ENCODE data around the gene DGLUCY. TPM values are rescaled to one million over a fixed set of nuclear protein-coding genes. Genes with fewer than 3 reads are reported as not detected.

The DGLUCY gene
- total and polyA plus RNA-seq, 2 of the 13 experiments (the other 11 are each of a cell fraction or from before 2014, with no cell fraction given): 14.8 to 36.3 TPM

GRCh38 chr14:91207008-91207407 is 93.1 kb downstream of the DGLUCY start (continued):
- TF ChIP-seq REST (IDR thresholded peaks at IDR 0.05; ENCODE audit: borderline replicate concordance in 1 of 2, low read depth in 1 of 2, low read length in 2 of 2) (no peak), NCOA5 (CRISPR knock-in tag; IDR thresholded peaks at IDR 0.05) (no peak), ZNF569 (CRISPR knock-in tag; IDR thresholded peaks at IDR 0.05; ENCODE audit: borderline replicate concordance) (no peak), NFE2L2 (IDR thresholded peaks at IDR 0.05; ENCODE audit: low read length) (no peak), MED8 (CRISPR knock-in tag; IDR thresholded peaks at IDR 0.05; ENCODE audit: insufficient replicate concordance) (no peak), ZNF891 (CRISPR knock-in tag; IDR thresholded peaks at IDR 0.05) (no peak), ZNF256 (CRISPR knock-in tag; conservative IDR thresholded peaks at IDR 0.05) (no peak)

GRCh38 chr14:91211017-91211416 is 97.1 kb downstream of the DGLUCY start:
- no peak for DNase-seq (ENCODE audit: low spot score)
- no peaks in the 10 kb centered on the region for H3K4me1 ChIP-seq (ENCODE audit: insufficient read depth, low read length)
- intact Hi-C loops (cut with micrococcal nuclease; ENCODE audit: unreplicated experiment): no loop called here
- 90% methylated on average over 2 of the region's 2 CpGs for WGBS (ENCODE audit: low lambda C conversion rate)
- H3K27ac ChIP-seq (ENCODE audit: extremely low read length, insufficient read depth, low read length): no peak overlapping the region
- H3K9ac ChIP-seq (ENCODE audit: insufficient read depth, low read depth, low read length): no peak overlapping the region
- H3K4me2 ChIP-seq (ENCODE audit: low read depth, low read length): no peak overlapping the region
- H3K36me3 ChIP-seq (replicated peaks in 1 of 2; ENCODE audit: control insufficient read depth in 1 of 2, insufficient read depth in 2 of 2, low read length in 2 of 2): peaks cover 9 to 28% of the 10 kb centered on the region in 2 experiments
- TF ChIP-seq TARDBP (CRISPR knock-in tag; IDR thresholded peaks at IDR 0.05): no peak
- TF ChIP-seq ZNF296 (CRISPR knock-in tag; conservative IDR thresholded peaks at IDR 0.05): no peak
- no peak for TF ChIP-seq E2F5 (CRISPR knock-in tag; conservative IDR thresholded peaks at IDR 0.05)
- TF ChIP-seq SKIL (CRISPR knock-in tag; IDR thresholded peaks at IDR 0.05; ENCODE audit: borderline replicate concordance): no peak
- TF ChIP-seq ZGPAT (CRISPR knock-in tag; IDR thresholded peaks at IDR 0.05): no peak
- no peak for TF ChIP-seq EED (CRISPR knock-in tag; IDR thresholded peaks at IDR 0.05)
- H3K9me3 ChIP-seq (ENCODE audit: low read length): no peaks in the 10 kb centered on the region
- H3K27me3 ChIP-seq (ENCODE audit: control insufficient read depth in 1 of 2, insufficient read depth in 2 of 2, low read length in 2 of 2): no peaks in the 10 kb centered on the region
- H3K79me2 ChIP-seq (ENCODE audit: insufficient read depth, low read length): no peaks in the 10 kb centered on the region
- no peak for ATAC-seq
- H2AFZ ChIP-seq (ENCODE audit: low read length): no peak overlapping the region
- no peaks in the 10 kb centered on the region for H4K20me1 ChIP-seq (ENCODE audit: insufficient read depth, low read length)
- no peak for FAIRE-seq
- in situ Hi-C loops (cut with HindIII; ENCODE audit: extremely low pct_ligation_motif_present, low pct_unique_long_range_greater_than_20kb): no loop called here
- H3K4me3 ChIP-seq (replicated peaks in 1 of 3; ENCODE audit: insufficient read depth in 1 of 3, low read depth in 2 of 3, low read length in 3 of 3): no peak overlapping the region
- ChIA-PET CTCF (ENCODE audit: low intra/inter-chr PET ratio, low total read pairs) (no interaction called here), POLR2A (no interaction called here)
- no TSS peak for BruUV-seq (replicated peaks)

All from HepG2 (cell line).